ENCODE data around the gene GNPNAT1.

GNPNAT1 gene

GRCh38 chr14:52790756-52791222 is 618 bp downstream of the GNPNAT1 start:
- H3K4me3 ChIP-seq (ENCODE audit: low read depth in 1 of 2, low read length in 1 of 2) = peak overlapping the region; percentile 60 to 84
- peaks cover 10 to 21% of the 10 kb centered on the region in 2 experiments for H3K4me1 ChIP-seq (ENCODE audit: control insufficient read depth in 1 of 2, insufficient read depth in 1 of 2, low read depth in 1 of 2, low read length in 1 of 2)
- H3K27ac ChIP-seq = no peak overlapping the region
- H3K27me3 ChIP-seq = peaks cover 17% of the 10 kb centered on the region
- no peaks in the 10 kb centered on the region for H3K9me3 ChIP-seq
- TF ChIP-seq, protein P1, sequence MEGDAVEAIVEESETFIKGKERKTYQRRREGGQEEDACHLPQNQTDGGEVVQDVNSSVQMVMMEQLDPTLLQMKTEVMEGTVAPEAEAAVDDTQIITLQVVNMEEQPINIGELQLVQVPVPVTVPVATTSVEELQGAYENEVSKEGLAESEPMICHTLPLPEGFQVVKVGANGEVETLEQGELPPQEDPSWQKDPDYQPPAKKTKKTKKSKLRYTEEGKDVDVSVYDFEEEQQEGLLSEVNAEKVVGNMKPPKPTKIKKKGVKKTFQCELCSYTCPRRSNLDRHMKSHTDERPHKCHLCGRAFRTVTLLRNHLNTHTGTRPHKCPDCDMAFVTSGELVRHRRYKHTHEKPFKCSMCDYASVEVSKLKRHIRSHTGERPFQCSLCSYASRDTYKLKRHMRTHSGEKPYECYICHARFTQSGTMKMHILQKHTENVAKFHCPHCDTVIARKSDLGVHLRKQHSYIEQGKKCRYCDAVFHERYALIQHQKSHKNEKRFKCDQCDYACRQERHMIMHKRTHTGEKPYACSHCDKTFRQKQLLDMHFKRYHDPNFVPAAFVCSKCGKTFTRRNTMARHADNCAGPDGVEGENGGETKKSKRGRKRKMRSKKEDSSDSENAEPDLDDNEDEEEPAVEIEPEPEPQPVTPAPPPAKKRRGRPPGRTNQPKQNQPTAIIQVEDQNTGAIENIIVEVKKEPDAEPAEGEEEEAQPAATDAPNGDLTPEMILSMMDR (IDR thresholded peaks at IDR 0.05) = no peak
- no peaks in the 10 kb centered on the region for H3K36me3 ChIP-seq

DNA sequence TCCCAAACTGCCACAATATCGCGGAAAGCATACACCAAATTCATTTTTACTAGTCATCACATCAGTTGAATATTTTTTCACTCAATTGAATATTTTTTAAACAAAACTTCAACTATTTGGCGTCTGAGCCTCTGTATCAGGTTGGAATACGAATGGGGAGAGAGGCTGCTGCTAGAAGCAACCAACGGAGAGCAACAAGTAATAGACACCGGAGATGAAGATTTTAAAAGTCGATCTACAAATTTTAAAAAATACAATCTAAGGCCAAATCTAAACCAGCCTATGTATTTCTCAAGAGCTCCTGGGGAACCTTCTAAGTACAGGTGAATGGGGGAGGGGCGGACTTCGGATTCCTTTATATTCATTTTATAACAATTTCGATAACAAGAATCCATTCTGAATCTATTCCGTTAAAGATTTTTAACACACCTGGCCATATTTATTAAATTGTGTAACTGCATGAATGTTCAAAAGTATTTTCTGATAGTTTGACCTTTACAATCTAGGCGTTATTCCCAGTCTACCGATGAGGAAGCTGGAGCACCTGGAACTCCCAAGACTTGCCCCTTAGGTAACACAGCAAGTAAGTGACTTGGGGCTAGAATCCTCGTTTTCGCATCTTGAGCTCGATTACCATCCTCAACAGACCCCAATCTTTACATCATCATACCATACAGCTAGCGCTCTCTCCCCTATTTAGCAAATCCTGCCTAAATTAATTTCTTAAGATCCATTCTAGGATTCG is 1.2 kb downstream of the GNPNAT1 start:
- Histone ChIP-seq H3K4me1 (ENCODE audit: control insufficient read depth in 1 of 2, insufficient read depth in 1 of 2, low read depth in 1 of 2, low read length in 1 of 2) (peaks cover 10 to 21% of the 10 kb centered on the region in 2 experiments), H3K4me3 (ENCODE audit: low read depth in 1 of 2, low read length in 1 of 2) (peak overlapping the region; percentile 60 to 84), H3K9me3 (no peaks in the 10 kb centered on the region), H3K36me3 (no peaks in the 10 kb centered on the region), H3K27me3 (peaks cover 17% of the 10 kb centered on the region), H3K27ac (no peak overlapping the region)
- TF ChIP-seq, protein P1 (IDR thresholded peaks at IDR 0.05) = no peak

DNA sequence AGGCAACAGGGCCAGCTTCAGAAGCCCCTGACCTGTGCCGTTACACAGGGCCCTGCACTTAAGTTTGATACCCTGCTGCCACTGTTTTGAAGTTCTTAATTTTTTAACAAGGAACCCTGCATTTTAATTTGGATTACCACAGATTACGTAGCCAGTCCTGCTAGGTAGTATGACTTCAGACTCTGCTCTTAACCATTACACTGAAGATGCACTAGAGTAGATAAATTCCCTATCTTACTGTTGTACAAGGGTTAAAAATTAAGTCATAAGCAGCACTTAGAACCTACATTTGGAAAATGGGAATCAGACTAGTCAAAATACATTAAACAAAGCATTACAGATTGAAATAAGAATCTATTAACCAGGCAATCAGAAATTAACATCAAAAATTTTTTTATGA is 2.3 kb downstream of the GNPNAT1 start:
- peaks cover 17% of the 10 kb centered on the region for H3K27me3 ChIP-seq
- TF ChIP-seq, protein P1 (IDR thresholded peaks at IDR 0.05) = no peak
- no peaks in the 10 kb centered on the region for H3K36me3 ChIP-seq
- no peak overlapping the region for H3K4me3 ChIP-seq (ENCODE audit: low read depth in 1 of 2, low read length in 1 of 2)
- H3K4me1 ChIP-seq (ENCODE audit: control insufficient read depth in 1 of 2, insufficient read depth in 1 of 2, low read depth in 1 of 2, low read length in 1 of 2) = peaks cover 10 to 21% of the 10 kb centered on the region in 2 experiments
- no peaks in the 10 kb centered on the region for H3K9me3 ChIP-seq
- no peak overlapping the region for H3K27ac ChIP-seq

DNA sequence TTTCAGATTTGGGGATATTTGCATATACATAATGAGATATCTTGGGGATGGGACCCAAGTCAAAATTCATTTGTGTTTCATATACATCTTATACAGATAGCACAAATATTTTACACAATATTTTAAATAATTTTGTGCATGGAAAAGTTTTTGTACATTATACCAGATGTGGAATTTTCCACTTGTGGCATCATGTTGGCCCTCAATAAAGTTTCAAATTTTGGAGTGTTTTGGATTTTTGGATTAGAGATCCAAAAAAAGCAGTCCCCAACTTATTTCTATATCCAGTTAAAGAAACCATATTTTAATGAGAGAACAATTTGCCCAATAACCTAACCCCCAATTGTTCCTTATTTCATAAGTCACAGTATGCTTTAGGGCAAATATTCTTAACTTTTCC is 4.5 kb downstream of the GNPNAT1 start:
- TF ChIP-seq, protein P1 (IDR thresholded peaks at IDR 0.05) = no peak
- no peaks in the 10 kb centered on the region for H3K9me3 ChIP-seq

DNA sequence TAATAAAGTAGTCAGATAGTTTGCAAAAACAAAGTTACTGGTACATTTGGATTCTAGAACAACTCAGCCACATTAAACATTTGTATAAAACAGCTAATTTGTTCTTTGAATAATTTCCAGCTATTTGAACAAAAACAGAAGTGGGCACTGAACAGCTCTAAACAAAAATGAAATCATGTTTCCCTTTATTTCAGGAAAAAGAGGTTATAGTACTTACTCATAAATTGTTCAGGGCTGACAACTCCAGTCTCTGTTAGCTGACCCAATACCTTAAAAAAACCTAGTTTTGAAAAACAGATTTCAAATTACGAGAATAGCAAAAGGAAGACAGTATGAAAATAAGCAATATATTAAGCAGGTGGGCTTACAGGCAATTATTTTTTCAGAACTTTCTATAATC is 8.2 kb downstream of the GNPNAT1 start:
- no peak overlapping the region for H3K4me3 ChIP-seq (ENCODE audit: low read depth in 1 of 2, low read length in 1 of 2)
- no peak overlapping the region for H3K27ac ChIP-seq
- H3K4me1 ChIP-seq (ENCODE audit: control insufficient read depth in 1 of 2, insufficient read depth in 1 of 2, low read depth in 1 of 2, low read length in 1 of 2) = no peaks in the 10 kb centered on the region
- H3K9me3 ChIP-seq = no peaks in the 10 kb centered on the region
- no peaks in the 10 kb centered on the region for H3K27me3 ChIP-seq
- TF ChIP-seq, protein P1 (IDR thresholded peaks at IDR 0.05) = no peak
- H3K36me3 ChIP-seq = no peaks in the 10 kb centered on the region

More for the DNA sequence above, 4.5 kb downstream of the GNPNAT1 start:
- H3K4me1 ChIP-seq (ENCODE audit: control insufficient read depth in 1 of 2, insufficient read depth in 1 of 2, low read depth in 1 of 2, low read length in 1 of 2) = peaks cover 10 to 19% of the 10 kb centered on the region in 2 experiments
- no peaks in the 10 kb centered on the region for H3K36me3 ChIP-seq
- peaks cover 17% of the 10 kb centered on the region for H3K27me3 ChIP-seq
- no peak overlapping the region for H3K4me3 ChIP-seq (ENCODE audit: low read depth in 1 of 2, low read length in 1 of 2)
- H3K27ac ChIP-seq = no peak overlapping the region

Measured in neutrophil (primary cell).